Measurements from ENCODE around the gene FNDC1.

Gene FNDC1

GRCh38 chr6:159157431-159157830, 11.8 kb upstream of the FNDC1 start:
- no peak for DNase-seq (ENCODE audit: low read depth in 3 of 3)

GRCh38 chr6:159161839-159162238, 7.4 kb upstream of the FNDC1 start:
- DNase-seq (ENCODE audit: low read depth in 3 of 3): no peak

DNA sequence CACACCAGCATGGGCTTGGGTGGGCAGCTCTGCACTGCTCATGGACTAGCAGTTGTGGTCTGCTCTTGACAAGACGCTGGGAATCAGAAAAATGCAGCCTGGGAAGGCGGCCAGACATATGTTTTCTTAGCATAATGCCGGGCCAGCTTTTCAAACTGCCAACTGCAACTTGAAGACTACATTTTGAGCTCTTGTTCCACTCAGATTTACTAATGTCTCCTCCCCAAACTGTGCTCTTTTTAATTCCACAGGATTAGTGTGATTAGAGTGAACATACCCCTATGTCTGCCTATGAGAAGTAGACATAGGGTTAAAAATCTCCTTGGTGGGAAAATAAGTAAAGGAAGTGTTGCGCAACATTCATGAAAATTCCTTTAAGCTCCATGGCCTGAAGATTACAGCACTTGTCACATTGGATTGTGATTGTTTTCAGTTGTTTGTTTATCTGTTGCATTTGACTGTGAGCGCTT, 5.3 kb upstream of the FNDC1 start:
- no peak for DNase-seq (ENCODE audit: low read depth in 3 of 3)

DNA sequence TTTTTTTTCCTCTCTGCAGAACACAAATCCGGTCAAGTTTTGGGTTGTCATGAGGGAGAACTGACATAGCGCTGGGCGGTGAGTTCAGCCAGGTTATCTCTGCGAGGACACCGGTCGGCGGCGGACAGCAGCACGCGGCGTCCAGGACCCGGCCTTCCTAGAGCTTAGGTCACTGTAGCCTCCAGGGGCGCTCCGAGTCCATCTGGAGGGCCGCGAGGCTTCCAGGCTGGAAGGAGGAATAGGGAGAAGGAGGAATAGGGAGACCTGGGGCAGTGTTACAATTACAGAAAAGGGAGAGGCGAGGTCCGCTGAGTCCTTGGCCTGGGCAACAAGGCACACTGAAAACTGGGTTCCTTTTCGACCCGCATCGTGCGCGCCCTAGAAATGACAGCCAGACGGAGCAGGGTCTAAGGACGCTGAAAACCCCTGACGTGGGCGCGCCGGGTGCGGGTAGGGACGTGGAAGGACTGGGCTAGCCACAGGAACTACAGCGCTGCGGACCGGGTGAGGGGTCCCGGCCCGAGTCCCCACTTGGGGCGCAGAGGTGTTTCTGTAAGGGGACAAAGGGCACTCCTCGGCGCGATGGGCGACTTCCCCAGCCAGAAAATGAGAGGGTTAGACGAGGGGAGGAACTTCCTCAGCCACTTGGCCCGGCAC, 536 bp upstream of the FNDC1 start:
- DNase-seq (ENCODE audit: low read depth in 3 of 3): peak in 1 of 3 experiments; percentile 6

GRCh38 chr6:159169557-159170332, 545 bp downstream of the FNDC1 start:
- peak in 1 of 3 experiments; percentile 16 for DNase-seq (ENCODE audit: low read depth in 3 of 3)

DNA sequence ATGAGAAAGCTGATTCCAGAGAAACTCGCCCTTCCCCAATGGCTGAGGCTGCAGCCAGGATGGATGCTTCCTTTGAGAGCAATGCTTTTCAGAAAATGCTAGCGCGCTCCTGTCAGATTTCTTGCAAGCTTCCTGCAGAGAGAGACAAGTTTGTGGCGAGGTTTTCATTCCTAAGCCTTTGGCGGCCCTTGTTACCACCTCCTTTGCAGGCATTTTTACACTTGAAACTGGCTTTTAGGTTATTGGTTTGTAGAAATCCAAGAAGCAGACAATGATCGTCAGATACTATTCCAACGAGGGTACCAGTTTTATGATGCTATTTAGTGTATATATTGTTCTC, 1.1 kb downstream of the FNDC1 start:
- no peak for DNase-seq (ENCODE audit: low read depth in 3 of 3)

GRCh38 chr6:159170999-159171712, 2.0 kb downstream of the FNDC1 start:
- no peak for DNase-seq (ENCODE audit: low read depth in 3 of 3)

DNA sequence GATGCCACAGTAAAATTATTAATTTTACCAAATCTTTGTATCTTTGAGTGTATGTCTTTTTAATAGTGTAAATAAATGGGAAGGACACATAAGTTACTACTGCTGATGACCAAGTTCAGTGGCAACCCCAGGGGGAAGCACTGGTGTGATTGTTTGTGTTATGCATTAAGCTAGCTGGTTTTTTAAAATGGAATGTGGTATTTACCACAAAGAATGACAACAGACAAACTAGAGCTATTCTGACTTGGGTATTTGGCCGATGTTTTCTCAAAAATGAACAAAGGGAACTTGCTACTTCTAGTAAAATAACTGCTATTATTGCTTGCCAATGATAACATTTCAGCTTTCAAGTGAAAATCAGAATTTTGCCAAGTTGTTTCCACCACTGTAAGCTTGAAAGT, 2.9 kb downstream of the FNDC1 start:
- DNase-seq (ENCODE audit: low read depth in 3 of 3): no peak

GRCh38 chr6:159174263-159174969, 5.2 kb downstream of the FNDC1 start:
- DNase-seq (ENCODE audit: low read depth in 3 of 3): peak; percentile 31 to 70 (median 36)

DNA sequence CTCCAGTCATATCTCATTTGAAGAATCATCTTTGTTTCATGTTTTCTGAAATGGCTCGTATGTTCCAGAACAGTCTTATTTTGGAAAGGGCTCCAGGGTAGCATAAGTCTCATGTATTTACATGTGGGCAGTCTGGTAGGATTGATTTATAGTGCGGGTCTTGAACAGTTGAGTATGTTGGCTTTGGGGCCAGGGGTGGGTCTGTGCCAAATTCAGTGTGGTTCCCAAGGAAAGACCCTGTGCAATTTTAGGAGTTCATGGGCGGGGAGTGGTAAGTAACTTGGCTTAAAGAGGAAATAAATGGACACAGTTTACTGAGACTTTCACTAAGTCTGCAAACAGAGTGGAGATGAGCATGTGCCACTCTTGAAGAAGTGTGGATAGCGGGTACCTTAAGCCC, 7.7 kb downstream of the FNDC1 start:
- no peak for DNase-seq (ENCODE audit: low read depth in 3 of 3)

DNA sequence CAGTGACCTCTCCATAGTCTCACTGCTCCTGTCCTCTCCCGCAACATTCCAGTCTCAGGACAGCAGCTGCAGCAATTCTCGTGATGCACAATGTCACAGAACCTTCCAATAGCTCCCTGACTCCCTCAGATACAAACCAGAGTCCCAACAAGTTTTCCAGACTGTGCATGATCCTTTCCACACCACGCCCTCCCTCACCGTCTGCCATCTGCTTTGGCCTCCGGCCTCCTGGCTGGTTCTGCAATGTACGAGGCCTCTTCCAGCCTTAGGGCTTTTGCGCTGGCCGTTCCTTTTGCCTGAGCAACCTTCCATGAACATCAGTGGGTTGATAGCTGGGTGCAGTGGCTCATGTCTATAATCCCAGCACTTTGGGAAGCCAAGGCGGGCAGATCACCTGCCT, 9.6 kb downstream of the FNDC1 start:
- DNase-seq (ENCODE audit: low read depth in 3 of 3): no peak

DNA sequence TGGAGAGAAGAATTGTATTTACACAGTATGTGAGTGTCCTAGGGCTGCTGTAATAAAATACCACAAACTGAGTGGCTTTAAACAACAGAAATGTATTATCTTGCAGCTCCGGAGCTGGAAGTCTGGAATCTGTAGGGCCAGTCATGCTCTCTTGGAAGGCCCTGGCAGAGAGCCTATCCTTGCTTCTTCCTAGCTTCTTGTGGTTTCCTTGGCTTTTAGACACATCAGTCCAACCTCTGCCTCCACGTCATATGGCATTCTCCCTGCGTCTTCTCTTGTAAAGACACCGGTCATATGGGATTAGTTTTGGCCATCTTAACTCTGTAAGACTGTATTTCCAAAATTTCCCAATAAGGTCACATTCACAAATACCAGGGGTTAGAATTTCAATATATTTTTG, 10.8 kb downstream of the FNDC1 start:
- no peak for DNase-seq (ENCODE audit: low read depth in 3 of 3)

DNA sequence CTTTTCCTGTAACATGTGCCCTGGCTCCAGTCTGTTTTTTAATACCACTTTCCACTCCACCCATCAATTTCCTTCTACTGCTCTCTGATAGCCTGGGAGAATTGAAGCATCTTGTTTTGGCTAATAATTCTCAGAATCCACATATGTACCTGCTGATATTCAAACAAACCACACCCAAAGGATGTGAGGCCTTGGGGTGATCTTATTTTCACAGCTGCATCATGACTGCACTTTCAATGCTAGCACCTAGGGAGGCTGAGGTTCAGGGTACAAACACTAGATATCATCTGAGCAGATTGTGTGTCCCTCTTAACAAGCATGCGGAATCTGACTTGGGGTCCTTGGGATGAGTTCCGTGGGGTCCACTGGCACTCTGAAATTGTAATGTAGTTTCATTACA, 12.7 kb downstream of the FNDC1 start:
- no peak for DNase-seq (ENCODE audit: low read depth in 3 of 3)

DNA sequence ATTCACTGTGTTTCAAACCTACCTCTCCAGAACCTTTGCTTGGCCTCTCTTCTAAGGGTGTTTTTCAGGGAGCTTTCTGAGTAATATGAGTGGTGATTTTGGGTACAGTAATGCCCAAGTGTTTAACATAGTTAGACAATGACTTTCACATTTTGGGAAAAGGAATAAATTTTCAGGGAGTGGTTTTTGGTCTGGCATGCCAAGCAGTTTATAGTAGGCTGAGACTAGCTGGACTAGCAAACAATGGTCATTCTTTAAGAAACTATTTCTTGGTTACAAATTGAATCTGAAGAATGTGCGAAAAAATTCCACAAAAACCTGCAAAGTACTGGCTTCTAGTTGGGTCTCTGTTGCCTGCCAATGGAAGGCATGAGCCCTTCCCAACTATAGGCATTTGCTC, 15.4 kb downstream of the FNDC1 start:
- no peak for DNase-seq (ENCODE audit: low read depth in 3 of 3)

DNA sequence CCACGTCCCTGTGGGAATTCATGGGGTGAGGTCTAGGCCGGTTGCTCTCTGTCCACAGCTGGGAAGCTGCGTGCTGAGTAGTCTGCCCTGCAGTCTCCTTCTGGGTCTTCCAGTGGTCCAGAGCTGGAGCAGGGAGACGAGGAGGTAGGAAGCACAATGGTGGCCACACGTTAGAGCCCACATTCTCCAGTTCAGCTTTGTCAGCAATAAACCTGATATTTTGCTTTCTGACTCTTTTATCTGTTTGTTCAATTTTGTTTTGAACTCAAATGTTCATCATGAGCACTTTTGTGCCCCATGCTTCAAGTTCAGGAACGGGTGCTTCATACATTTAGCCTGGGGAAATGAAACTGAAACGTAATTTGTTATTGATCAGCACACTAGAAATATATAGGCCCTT, 21.3 kb downstream of the FNDC1 start:
- DNase-seq (ENCODE audit: low read depth in 3 of 3): no peak

GRCh38 chr6:159193923-159194322, 24.7 kb downstream of the FNDC1 start:
- no peak for DNase-seq (ENCODE audit: low read depth in 3 of 3)

DNA sequence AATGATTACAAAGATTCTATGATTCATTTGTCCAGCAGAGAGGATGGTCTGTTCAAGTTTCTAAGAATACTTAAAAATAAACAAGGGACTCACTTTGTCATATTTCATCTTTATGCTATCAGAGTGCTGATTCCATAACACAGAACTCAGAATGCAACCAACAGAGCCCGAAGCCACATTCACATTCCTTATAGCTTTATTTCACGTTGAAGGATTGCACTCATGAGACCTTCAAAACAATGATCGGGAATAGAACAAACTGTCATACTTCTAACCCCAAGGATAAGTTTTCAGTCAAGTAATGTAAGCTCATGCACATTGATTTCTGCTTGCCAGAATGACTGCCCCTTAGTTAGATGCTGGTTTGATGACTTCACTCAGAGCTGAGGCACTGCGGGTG, 25.2 kb downstream of the FNDC1 start:
- no peak for DNase-seq (ENCODE audit: low read depth in 3 of 3)

DNA sequence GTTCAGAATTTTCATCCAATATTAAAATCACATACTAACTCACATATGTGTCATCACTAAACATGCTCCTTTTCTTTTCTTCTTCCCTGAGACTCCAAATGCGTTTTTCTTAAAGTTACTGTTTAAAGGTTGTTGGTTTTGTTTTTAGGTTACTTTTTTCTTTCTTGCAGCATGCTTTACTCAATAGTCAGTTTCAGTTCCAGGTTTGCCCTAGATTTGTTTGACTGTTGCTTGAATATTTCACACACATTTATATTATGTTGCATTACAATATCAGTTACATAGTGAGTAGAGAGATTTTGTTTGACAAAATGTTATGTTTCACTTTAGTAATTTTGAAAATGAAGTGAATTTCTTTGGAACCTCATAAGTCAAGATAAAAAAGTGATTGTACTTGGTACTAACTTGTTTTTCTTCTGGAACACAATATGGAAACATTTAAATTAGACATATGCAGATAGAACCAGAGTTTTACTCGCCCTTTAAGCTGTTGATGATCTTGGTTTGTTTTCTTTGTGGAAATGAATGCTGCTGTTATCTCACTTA, 27.3 kb downstream of the FNDC1 start:
- DNase-seq (ENCODE audit: low read depth in 3 of 3): no peak

DNA sequence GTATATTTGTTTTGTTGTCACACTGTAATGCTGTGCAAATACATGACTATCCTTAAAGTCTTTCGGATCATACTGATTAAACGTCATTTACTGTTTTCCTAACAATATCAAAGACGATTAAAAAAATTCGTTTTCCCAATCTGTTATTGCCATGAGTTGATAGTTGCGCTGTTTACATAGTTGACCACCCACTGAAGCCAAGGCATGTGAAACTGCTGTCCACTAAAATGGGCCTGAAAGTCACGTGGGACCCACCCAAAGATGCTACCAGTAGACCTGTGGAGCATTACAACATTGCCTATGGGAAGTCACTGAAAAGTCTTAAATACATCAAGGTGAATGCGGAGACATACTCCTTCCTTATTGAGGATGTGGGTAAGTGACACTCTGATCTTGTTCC, 28.1 kb downstream of the FNDC1 start:
- no peak for DNase-seq (ENCODE audit: low read depth in 3 of 3)

DNA sequence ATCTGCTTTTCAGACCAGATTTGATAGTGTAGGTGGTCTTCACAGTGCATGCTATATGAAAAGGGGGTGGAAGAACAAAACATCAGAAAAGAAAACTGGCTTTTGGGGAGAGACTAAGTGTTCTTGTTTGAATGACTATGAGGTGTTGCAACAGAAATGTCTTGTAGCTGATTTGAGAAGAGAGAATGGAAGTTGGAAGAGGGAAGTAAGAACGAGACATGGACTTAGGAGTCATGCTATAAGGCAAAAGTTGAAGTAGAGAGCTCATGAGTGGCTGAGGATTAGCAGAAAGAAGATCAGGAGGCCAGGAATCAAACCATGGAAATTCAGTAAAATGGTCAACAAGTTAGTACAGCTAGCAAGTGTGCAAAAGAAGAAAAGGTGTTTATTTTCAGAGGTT, 32.1 kb downstream of the FNDC1 start:
- DNase-seq (ENCODE audit: low read depth in 3 of 3): no peak

DNA sequence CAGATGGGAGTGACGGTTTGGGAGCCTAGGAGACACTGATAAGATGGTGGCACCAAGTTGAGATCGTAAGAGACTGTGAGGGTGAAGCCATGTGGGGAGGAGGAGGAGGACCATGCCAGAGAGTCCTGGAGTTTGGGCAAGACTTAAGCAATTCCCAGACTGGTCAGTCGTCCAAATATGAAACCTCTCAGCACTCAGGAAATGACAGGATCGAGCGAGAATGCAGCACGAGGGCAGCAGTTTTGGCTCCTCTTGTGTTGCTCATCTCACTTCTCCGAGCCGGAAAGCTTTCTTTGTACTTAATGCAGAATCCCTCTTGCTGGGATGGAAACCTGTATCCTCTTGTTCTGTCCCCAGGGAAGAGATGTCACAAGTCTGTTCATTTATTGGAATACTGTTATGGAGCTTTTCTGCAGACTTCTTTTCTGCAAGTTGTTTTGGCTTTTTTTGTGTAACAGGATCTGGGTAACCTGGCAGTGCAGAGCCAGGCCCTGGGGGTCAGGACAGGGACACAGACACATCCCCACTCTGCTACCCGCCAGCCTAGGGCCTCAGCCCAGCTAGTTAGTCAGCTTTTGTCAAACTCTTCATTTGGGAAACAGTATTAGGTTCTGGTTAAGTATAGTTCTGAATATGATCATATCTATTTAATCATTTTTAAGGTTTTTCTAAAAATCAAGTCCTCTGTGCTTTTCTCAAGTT, 34.3 kb downstream of the FNDC1 start:
- no peak for DNase-seq (ENCODE audit: low read depth in 3 of 3)
